GM12878 (cell line): ENCODE data around the gene IL37. TPM values are rescaled to one million over a fixed set of nuclear protein-coding genes. Genes with fewer than 3 reads are reported as not detected.

Experiments used
- ATAC-seq: fragments of 200-7000 bp; cut with Tn5 transposase; 3 replicates; pipeline ENCODE4 v1.9.1; 2020; ENCODE audit warnings: mild to moderate bottlenecking, moderate library complexity
- BruUV-seq: library from RNA; stranded (reverse); fragments of 400-500 nt; replicated peaks from 2 replicates; lab custom pipeline; 2021; lab: Mats Ljungman, UMichigan
- CTCF ChIA-PET: fragments of 300-600 bp; sonication (Branson Sonifier 250); formaldehyde crosslinking; extraction: SDS; loops from one replicate; lab custom pipeline; 2021; ENCODE audit warnings: inconsistent platforms; lab: Yijun Ruan, JAX
- POLR2A ChIA-PET: fragments of 350-600 bp; formaldehyde crosslinking; extraction: SDS; loops from one replicate; lab custom pipeline; 2021; ENCODE audit warnings: inconsistent platforms; lab: Charles Lee
- RAD21 ChIA-PET: fragments of 300-600 bp; sonication (Branson Sonifier 250); formaldehyde crosslinking; loops from one replicate; lab custom pipeline; 2023; ENCODE audit warnings: antibody characterized with exemption; ENCODE audit not compliant: unreplicated experiment; lab: Charles Lee
- SMC1A ChIA-PET: fragments of 300-600 bp; sonication (Branson Sonifier 250); formaldehyde crosslinking; loops from one replicate; lab custom pipeline; 2023; ENCODE audit not compliant: unreplicated experiment, uncharacterized antibody; lab: Charles Lee
- DNase-seq: peaks from one replicate; pipeline ENCODE4 v3.0.0-alpha.2; 2011; ENCODE audit warnings: low read depth, low spot score
- FAIRE-seq: peaks from 3 replicates; lab custom pipeline; 2011; peaks lifted over from hg19 to GRCh38; lab: Jason Lieb, UNC
- H2AFZ ChIP-seq: 2 replicates; pipeline ENCODE4 v1.6.0; 2011; ENCODE audit warnings: low read depth, low read length, control low read depth; ENCODE audit not compliant: control insufficient read depth
- H3K27ac ChIP-seq: 2 replicates; pipeline ENCODE4 v1.5.1; 2011; ENCODE audit warnings: control low read depth; ENCODE audit not compliant: control insufficient read depth, insufficient read depth
- H3K27me3 ChIP-seq, 2 experiments: replicated peaks in 1 of 2; 2 replicates each; pipeline versions ENCODE4 v1.6.0 to v1.6.1; 2011; ENCODE audit warnings: low read length in 1 of 2; ENCODE audit not compliant: control insufficient read depth in 2 of 2, insufficient read depth in 2 of 2
- H3K36me3 ChIP-seq, 2 experiments: 2 replicates each; pipeline ENCODE4 v1.5.1; 2011; ENCODE audit warnings: low read length in 1 of 2; ENCODE audit not compliant: control insufficient read depth in 2 of 2, insufficient read depth in 2 of 2
- H3K4me1 ChIP-seq: 2 replicates; pipeline ENCODE4 v1.6.1; 2011; ENCODE audit warnings: mild to moderate bottlenecking, low read length, moderate library complexity, mixed read lengths; ENCODE audit not compliant: control insufficient read depth, insufficient read depth
- H3K4me2 ChIP-seq: 2 replicates; pipeline ENCODE4 v1.6.0; 2011; ENCODE audit warnings: control low read depth; ENCODE audit not compliant: control insufficient read depth, insufficient read depth
- H3K4me3 ChIP-seq: fragments of 200-600 bp; sonication (generic); 2 replicates; pipeline ENCODE4 v1.5.1; 2016
- H3K79me2 ChIP-seq: 2 replicates; pipeline ENCODE4 v1.6.0; 2011; ENCODE audit warnings: low read length; ENCODE audit not compliant: control insufficient read depth, insufficient read depth
- H3K9ac ChIP-seq: 2 replicates; pipeline ENCODE4 v1.8.0; 2011; ENCODE audit warnings: low read length, control low read depth, mixed read lengths; ENCODE audit not compliant: control insufficient read depth, insufficient read depth
- H3K9me3 ChIP-seq: replicated peaks from 3 replicates; pipeline ENCODE4 v1.5.1; 2011; ENCODE audit warnings: mild to moderate bottlenecking, low read length; ENCODE audit not compliant: control insufficient read depth, insufficient read depth
- H4K20me1 ChIP-seq: 2 replicates; pipeline ENCODE4 v1.6.0; 2011; ENCODE audit not compliant: control insufficient read depth, insufficient read depth
- BCL3 ChIP-seq: IDR thresholded peaks from 2 replicates; pipeline ENCODE4 v1.6.1; 2011; ENCODE audit warnings: borderline replicate concordance, low read depth, mild to moderate bottlenecking, moderate library complexity, low read length; ENCODE audit not compliant: insufficient read depth, poor library complexity, severe bottlenecking
- EP300 ChIP-seq, 2 experiments: fragments of 150-350 bp in 1 of 2; IDR thresholded peaks; 2 replicates each; pipeline ENCODE4 v1.6.1; 2011 to 2012; ENCODE audit warnings: low read depth in 2 of 2, low read length in 2 of 2, borderline replicate concordance in 1 of 2, improper control_type of control experiment in 1 of 2, inconsistent platforms in 1 of 2; ENCODE audit not compliant: control insufficient read depth in 1 of 2
- FOS ChIP-seq: IDR thresholded peaks from 3 replicates; pipeline ENCODE4 v1.6.1; 2011; ENCODE audit warnings: borderline replicate concordance; ENCODE audit not compliant: insufficient read length; ENCODE audit errors: extremely low read depth
- IRF3 ChIP-seq: fragments of 450-650 bp; IDR thresholded peaks from 2 replicates; pipeline ENCODE4 v1.6.1; 2014; ENCODE audit warnings: mild to moderate bottlenecking
- POLR2AphosphoS2 ChIP-seq: IDR thresholded peaks from 2 replicates; pipeline ENCODE4 v1.6.1; 2011; ENCODE audit warnings: low read depth, mild to moderate bottlenecking, low read length, improper control_type of control experiment, moderate library complexity
- RFX5 ChIP-seq: IDR thresholded peaks from 2 replicates; pipeline ENCODE4 v1.6.1; 2011; ENCODE audit warnings: low read depth, low read length, improper control_type of control experiment
- RUNX3 ChIP-seq: IDR thresholded peaks from 2 replicates; pipeline ENCODE4 v1.6.1; 2012; ENCODE audit warnings: low read length, inconsistent platforms
- SIX5 ChIP-seq: IDR thresholded peaks from 2 replicates; pipeline ENCODE4 v1.6.1; 2011; ENCODE audit warnings: mild to moderate bottlenecking, low read depth, low read length, moderate library complexity; ENCODE audit not compliant: severe bottlenecking
- SPI1 ChIP-seq: IDR thresholded peaks from 2 replicates; pipeline ENCODE4 v1.6.1; 2011; ENCODE audit warnings: low read depth, mild to moderate bottlenecking, low read length, moderate library complexity, borderline replicate concordance; ENCODE audit not compliant: insufficient read depth
- SRF ChIP-seq, 2 experiments: IDR thresholded peaks; 2 replicates each; pipeline ENCODE4 v1.6.1; 2011; ENCODE audit warnings: low read depth in 2 of 2, low read length in 2 of 2, mild to moderate bottlenecking in 1 of 2, moderate library complexity in 1 of 2
- TCF12 ChIP-seq: IDR thresholded peaks from 2 replicates; pipeline ENCODE4 v1.6.1; 2011; ENCODE audit warnings: low read depth, mild to moderate bottlenecking, low read length
- TCF3 ChIP-seq: IDR thresholded peaks from 2 replicates; pipeline ENCODE4 v1.6.1; 2012; ENCODE audit warnings: low read depth, mild to moderate bottlenecking, low read length, borderline replicate concordance; ENCODE audit not compliant: insufficient read depth
- ZBED1 ChIP-seq: IDR thresholded peaks from 2 replicates; pipeline ENCODE4 v1.6.1; 2016; ENCODE audit warnings: borderline replicate concordance
- WGBS: methylation state at CpG from one replicate; pipeline ENCODE4 v1.1.6; 2016; ENCODE audit warnings: low lambda C conversion rate; ENCODE audit not compliant: insufficient replicate concordance, insufficient coverage; ENCODE audit errors: missing lambda C conversion rate; 5-methylcytosine and 5-hydroxymethylcytosine counted together
- in situ Hi-C: fragments of 300-500 bp; cut with MboI; formaldehyde crosslinking; loops from 9 replicates; pipeline ENCODE4 v1.14.3; 2018; ENCODE audit warnings: mixed read lengths
- intact Hi-C: fragments of 100-400 bp; cut with micrococcal nuclease; formaldehyde crosslinking; loops from one replicate; pipeline ENCODE4 v1.14.2; 2022; ENCODE audit not compliant: unreplicated experiment
- polyA plus RNA-seq, 11 experiments: library from polyadenylated mRNA; depleted of rRNA in 4 of 11; unstranded in 6 of 11; stranded (reverse) in 5 of 11; fragments of >200 nt; fragmentation: Nextera tagmentation in 4 of 11; fragmentation: Illumina TruSeq in 1 of 11; extraction: Ambion mirVana in 4 of 11; extraction: Trizol in 1 of 11; gene quantifications; 1 replicate in 1 of 11; 2 replicates in 10 of 11; pipeline versions ENCODE4 v1.2.1 to v1.2.3, GENCODE V29; 2011 to 2016; ENCODE audit warnings: inconsistent platforms in 2 of 11, missing spikeins in 2 of 11, low read depth in 1 of 11
- total RNA-seq, 4 experiments: library from RNA; depleted of rRNA in 3 of 4; stranded (reverse); fragments of >200 nt in 3 of 4; fragmentation: Illumina TruSeq in 1 of 4; extraction: Trizol in 1 of 4; gene quantifications; 2 replicates each; pipeline versions ENCODE4 v1.2.1 to v1.2.3, GENCODE V29; 2013 to 2021
- TF ChIP-seq, protein P1 (sequence below): IDR thresholded peaks from 2 replicates; pipeline ENCODE4 v1.6.1; 2012; ENCODE audit warnings: improper control_type of control experiment, low read depth, low read length; ENCODE audit not compliant: insufficient replicate concordance

IL37 gene
- total and polyA plus RNA-seq, 10 of the 15 experiments (the other 5 are each of a cell fraction or from before 2014, with no cell fraction given): 0.41 to 0.54 TPM; not detected in 8

DNA sequence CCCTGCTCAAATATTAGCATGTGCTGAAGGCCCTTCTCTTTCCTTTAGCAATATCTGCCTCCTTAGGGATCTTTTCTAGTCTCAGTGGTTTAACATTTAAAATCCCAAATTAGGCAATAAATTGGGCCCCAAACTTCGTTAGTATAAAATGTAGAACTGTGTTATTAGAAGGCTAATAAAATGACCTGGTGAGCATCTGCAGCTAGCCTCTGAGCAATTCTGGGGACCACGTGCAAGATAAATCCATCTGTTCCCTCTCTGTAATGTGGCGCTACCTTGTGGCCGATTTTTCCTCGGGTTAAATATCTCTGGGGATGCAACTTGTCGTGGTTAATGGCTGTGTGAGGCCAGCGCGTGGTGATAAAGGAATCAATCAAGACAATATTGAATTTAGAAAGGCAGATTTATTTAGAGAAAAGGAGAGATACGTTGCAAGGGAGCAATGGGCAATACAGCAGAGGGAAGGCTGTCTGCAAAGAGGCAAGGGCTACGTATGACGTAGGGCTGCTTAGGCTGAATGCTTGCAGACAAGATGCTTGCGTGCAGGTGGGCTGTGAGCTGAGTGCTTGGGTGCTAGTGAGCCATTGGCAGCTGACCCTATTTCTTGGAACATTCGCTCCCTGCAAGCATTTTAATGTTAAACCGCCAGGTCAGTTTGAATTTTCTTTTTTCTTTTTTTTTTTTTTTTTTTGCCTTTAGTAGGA, 48.3 kb downstream of the IL37 start:
- Histone ChIP-seq H2AFZ (no peak overlapping the region), H4K20me1 (no peaks in the 10 kb centered on the region), H3K27me3 (peaks cover 0 to 5% of the 10 kb centered on the region in 2 experiments; a peak in 3 of 4 replicates), H3K27ac (no peak overlapping the region), H3K36me3 (no peaks in the 10 kb centered on the region), H3K79me2 (no peaks in the 10 kb centered on the region), H3K4me2 (no peak overlapping the region), H3K4me1 (no peaks in the 10 kb centered on the region), H3K4me3 (no peak overlapping the region), H3K9me3 (no peaks in the 10 kb centered on the region), H3K9ac (no peak overlapping the region)
- FAIRE-seq (no peak), DNase-seq (no peak), ATAC-seq (no peak)
- intact Hi-C loops (loop anchor here (1.0 to 5.0 kb wide), 2 partner anchors 210 to 357 kb away; no protein-coding TSS in a partner anchor), in situ Hi-C loops (loop anchor here (10.0 kb wide), 1 partner anchor 344 kb away; no protein-coding TSS in a partner anchor)
- BruUV-seq: no TSS peak
- POLR2A ChIA-PET: interaction anchor here (0.7 kb wide), 1 partner anchor 386 kb away, joined by 3 read pairs; no protein-coding TSS in a partner anchor
- RAD21 ChIA-PET: interaction anchor here (0.6 to 1.0 kb wide), 8 partner anchors 17 to 259 kb away, joined by 3 to 9 read pairs (median 3); no protein-coding TSS in a partner anchor
- 49% methylated on average over 14 of the region's 14 CpGs for WGBS
- SMC1A ChIA-PET: interaction anchor here (0.6 to 1.8 kb wide), 9 partner anchors 18 to 1003 kb away, joined by 3 to 6 read pairs (median 3); partner anchors contain the start of gene IL36G
- CTCF ChIA-PET: interaction anchor here (0.5 to 5.3 kb wide), 24 partner anchors 8 to 335 kb away, joined by 3 to 54 read pairs (median 4); no protein-coding TSS in a partner anchor
- TF ChIP-seq SRF (IDR thresholded peaks at IDR 0.05; ENCODE audit: low read depth in 2 of 2, low read length in 2 of 2): no peak
- TF ChIP-seq BCL3: no peak
- no peak for TF ChIP-seq POLR2AphosphoS2
- no peak for TF ChIP-seq TCF12
- TF ChIP-seq SPI1: no peak
- no peak for TF ChIP-seq RFX5
- TF ChIP-seq SIX5: no peak
- no peak for TF ChIP-seq ZBED1
- no peak for TF ChIP-seq IRF3
- TF ChIP-seq FOS: no peak
- TF ChIP-seq, protein P1, sequence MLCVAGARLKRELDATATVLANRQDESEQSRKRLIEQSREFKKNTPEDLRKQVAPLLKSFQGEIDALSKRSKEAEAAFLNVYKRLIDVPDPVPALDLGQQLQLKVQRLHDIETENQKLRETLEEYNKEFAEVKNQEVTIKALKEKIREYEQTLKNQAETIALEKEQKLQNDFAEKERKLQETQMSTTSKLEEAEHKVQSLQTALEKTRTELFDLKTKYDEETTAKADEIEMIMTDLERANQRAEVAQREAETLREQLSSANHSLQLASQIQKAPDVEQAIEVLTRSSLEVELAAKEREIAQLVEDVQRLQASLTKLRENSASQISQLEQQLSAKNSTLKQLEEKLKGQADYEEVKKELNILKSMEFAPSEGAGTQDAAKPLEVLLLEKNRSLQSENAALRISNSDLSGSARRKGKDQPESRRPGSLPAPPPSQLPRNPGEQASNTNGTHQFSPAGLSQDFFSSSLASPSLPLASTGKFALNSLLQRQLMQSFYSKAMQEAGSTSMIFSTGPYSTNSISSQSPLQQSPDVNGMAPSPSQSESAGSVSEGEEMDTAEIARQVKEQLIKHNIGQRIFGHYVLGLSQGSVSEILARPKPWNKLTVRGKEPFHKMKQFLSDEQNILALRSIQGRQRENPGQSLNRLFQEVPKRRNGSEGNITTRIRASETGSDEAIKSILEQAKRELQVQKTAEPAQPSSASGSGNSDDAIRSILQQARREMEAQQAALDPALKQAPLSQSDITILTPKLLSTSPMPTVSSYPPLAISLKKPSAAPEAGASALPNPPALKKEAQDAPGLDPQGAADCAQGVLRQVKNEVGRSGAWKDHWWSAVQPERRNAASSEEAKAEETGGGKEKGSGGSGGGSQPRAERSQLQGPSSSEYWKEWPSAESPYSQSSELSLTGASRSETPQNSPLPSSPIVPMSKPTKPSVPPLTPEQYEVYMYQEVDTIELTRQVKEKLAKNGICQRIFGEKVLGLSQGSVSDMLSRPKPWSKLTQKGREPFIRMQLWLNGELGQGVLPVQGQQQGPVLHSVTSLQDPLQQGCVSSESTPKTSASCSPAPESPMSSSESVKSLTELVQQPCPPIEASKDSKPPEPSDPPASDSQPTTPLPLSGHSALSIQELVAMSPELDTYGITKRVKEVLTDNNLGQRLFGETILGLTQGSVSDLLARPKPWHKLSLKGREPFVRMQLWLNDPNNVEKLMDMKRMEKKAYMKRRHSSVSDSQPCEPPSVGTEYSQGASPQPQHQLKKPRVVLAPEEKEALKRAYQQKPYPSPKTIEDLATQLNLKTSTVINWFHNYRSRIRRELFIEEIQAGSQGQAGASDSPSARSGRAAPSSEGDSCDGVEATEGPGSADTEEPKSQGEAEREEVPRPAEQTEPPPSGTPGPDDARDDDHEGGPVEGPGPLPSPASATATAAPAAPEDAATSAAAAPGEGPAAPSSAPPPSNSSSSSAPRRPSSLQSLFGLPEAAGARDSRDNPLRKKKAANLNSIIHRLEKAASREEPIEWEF: no peak
- TF ChIP-seq TCF3: no peak
- no peak for TF ChIP-seq RUNX3
- TF ChIP-seq EP300 (IDR thresholded peaks at IDR 0.05; ENCODE audit: borderline replicate concordance in 1 of 2, control insufficient read depth in 1 of 2, low read depth in 2 of 2, low read length in 2 of 2): no peak
